ENCODE results near the gene JKAMP.

Gene JKAMP

DNA sequence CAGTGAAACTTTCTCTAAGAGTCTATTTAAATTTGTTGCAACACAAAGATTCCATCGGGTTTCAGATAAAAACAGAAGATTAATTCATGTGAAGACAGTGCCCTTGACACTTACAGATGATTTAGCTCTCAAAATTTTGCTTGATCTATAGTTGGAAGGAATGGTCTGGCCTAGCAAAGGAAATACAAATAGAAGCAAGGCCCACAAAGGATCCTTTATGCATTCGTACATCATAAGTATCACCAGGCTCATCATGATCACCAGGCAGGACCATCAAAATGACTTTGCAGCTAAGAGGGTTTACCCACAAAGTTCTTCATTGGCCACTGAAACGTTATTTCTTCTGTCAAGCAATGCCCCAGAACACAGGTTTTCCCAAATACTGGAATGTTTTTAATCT is 24.8 kb downstream of the JKAMP start:
- H3K36me3 ChIP-seq (ENCODE audit: insufficient read depth, low read length): peaks cover 10% of the 10 kb centered on the region; the same call in 1 of the 2 replicates
- no peaks in the 10 kb centered on the region for H3K79me2 ChIP-seq (ENCODE audit: insufficient read depth, low read length)
- no peaks in the 10 kb centered on the region for H4K20me1 ChIP-seq (ENCODE audit: insufficient read depth, low read length)
- no peaks in the 10 kb centered on the region for H3K4me1 ChIP-seq (ENCODE audit: insufficient read depth, low read length, severe bottlenecking)
- no peaks in the 10 kb centered on the region for H3F3A ChIP-seq (ENCODE audit: insufficient read depth, low read length)
- H3K9me2 ChIP-seq (ENCODE audit: low read depth, low read length): no peaks in the 10 kb centered on the region
- no peaks in the 10 kb centered on the region for H3K9me3 ChIP-seq (ENCODE audit: low read length)
- H3K27ac ChIP-seq (ENCODE audit: low read depth, low read length, poor library complexity, severe bottlenecking): no peak overlapping the region
- no peak overlapping the region for H3K4me3 ChIP-seq (ENCODE audit: low read depth, low read length, poor library complexity, severe bottlenecking)
- no peak overlapping the region for H3K9ac ChIP-seq (ENCODE audit: low read length)
- H3K27me3 ChIP-seq (ENCODE audit: insufficient read depth, low read length): no peaks in the 10 kb centered on the region
- no peak overlapping the region for H3K4me2 ChIP-seq (ENCODE audit: low read length)
- TF ChIP-seq EZH2 (IDR thresholded peaks at IDR 0.05; ENCODE audit: borderline replicate concordance, low read length) (no peak), CTCF (IDR thresholded peaks at IDR 0.05; ENCODE audit: low read length) (no peak)
- no peak overlapping the region for H2AFZ ChIP-seq (ENCODE audit: low read length)

GRCh38 chr14:59510001-59510400 is 25.7 kb downstream of the JKAMP start:
- no peak overlapping the region for H3K9ac ChIP-seq (ENCODE audit: low read length)
- H3K9me2 ChIP-seq (ENCODE audit: low read depth, low read length): no peaks in the 10 kb centered on the region
- no peaks in the 10 kb centered on the region for H3K27me3 ChIP-seq (ENCODE audit: insufficient read depth, low read length)
- H4K20me1 ChIP-seq (ENCODE audit: insufficient read depth, low read length): no peaks in the 10 kb centered on the region
- H3K9me3 ChIP-seq (ENCODE audit: low read length): no peaks in the 10 kb centered on the region
- no peak overlapping the region for H2AFZ ChIP-seq (ENCODE audit: low read length)
- H3K4me3 ChIP-seq (ENCODE audit: low read depth, low read length, poor library complexity, severe bottlenecking): no peak overlapping the region
- H3K4me2 ChIP-seq (ENCODE audit: low read length): no peak overlapping the region
- H3K79me2 ChIP-seq (ENCODE audit: insufficient read depth, low read length): no peaks in the 10 kb centered on the region
- H3F3A ChIP-seq (ENCODE audit: insufficient read depth, low read length): no peaks in the 10 kb centered on the region
- H3K4me1 ChIP-seq (ENCODE audit: insufficient read depth, low read length, severe bottlenecking): no peaks in the 10 kb centered on the region
- H3K27ac ChIP-seq (ENCODE audit: low read depth, low read length, poor library complexity, severe bottlenecking): no peak overlapping the region
- peaks cover 1% of the 10 kb centered on the region; the same call in 1 of the 2 replicates for H3K36me3 ChIP-seq (ENCODE audit: insufficient read depth, low read length)
- TF ChIP-seq EZH2 (IDR thresholded peaks at IDR 0.05; ENCODE audit: borderline replicate concordance, low read length): no peak
- no peak for TF ChIP-seq CTCF (IDR thresholded peaks at IDR 0.05; ENCODE audit: low read length)

DNA sequence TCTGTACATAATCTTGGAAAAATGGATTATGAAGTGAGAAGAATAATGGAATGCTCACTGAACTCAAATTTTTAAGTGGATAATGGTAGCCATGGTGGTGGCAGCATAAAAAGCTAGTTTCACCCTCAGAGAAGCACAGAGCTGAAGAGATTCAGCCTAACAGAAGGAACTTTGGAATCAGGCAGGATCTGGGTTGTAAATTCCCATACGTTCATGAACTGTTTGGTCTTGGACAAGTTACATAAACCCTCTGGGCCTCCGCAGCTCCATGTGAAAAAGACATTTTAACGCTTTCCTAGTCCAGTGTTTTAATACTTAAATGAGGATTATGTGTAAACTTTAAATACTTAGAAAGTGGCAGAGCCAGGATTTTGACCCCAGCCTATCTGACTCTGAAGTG is 26.6 kb downstream of the JKAMP start:
- H3K4me2 ChIP-seq (ENCODE audit: low read length): no peak overlapping the region
- H3K27me3 ChIP-seq (ENCODE audit: insufficient read depth, low read length): no peaks in the 10 kb centered on the region
- H3F3A ChIP-seq (ENCODE audit: insufficient read depth, low read length): no peaks in the 10 kb centered on the region
- H3K9ac ChIP-seq (ENCODE audit: low read length): no peak overlapping the region
- no peak overlapping the region for H3K27ac ChIP-seq (ENCODE audit: low read depth, low read length, poor library complexity, severe bottlenecking)
- H3K36me3 ChIP-seq (ENCODE audit: insufficient read depth, low read length): no peaks in the 10 kb centered on the region
- H3K4me3 ChIP-seq (ENCODE audit: low read depth, low read length, poor library complexity, severe bottlenecking): no peak overlapping the region
- H2AFZ ChIP-seq (ENCODE audit: low read length): no peak overlapping the region
- no peaks in the 10 kb centered on the region for H3K79me2 ChIP-seq (ENCODE audit: insufficient read depth, low read length)
- no peaks in the 10 kb centered on the region for H3K9me3 ChIP-seq (ENCODE audit: low read length)
- H4K20me1 ChIP-seq (ENCODE audit: insufficient read depth, low read length): no peaks in the 10 kb centered on the region
- H3K9me2 ChIP-seq (ENCODE audit: low read depth, low read length): no peaks in the 10 kb centered on the region
- no peak for TF ChIP-seq EZH2 (IDR thresholded peaks at IDR 0.05; ENCODE audit: borderline replicate concordance, low read length)
- TF ChIP-seq CTCF (IDR thresholded peaks at IDR 0.05; ENCODE audit: low read length): no peak
- H3K4me1 ChIP-seq (ENCODE audit: insufficient read depth, low read length, severe bottlenecking): no peaks in the 10 kb centered on the region

All from OCI-LY1 (cell line).